ENCODE results near the gene CRYGN. TPM values are rescaled to one million over a fixed set of nuclear protein-coding genes. Genes with fewer than 3 reads are reported as not detected.

CRYGN gene
- total and polyA plus RNA-seq, 4 donors, result under 0.01 to 0.02 TPM; not detected in 2

GRCh38 chr7:151415375-151416105, 24.4 kb downstream of the CRYGN start:
- Histone ChIP-seq H3K4me1 (ENCODE audit: control insufficient read depth in 4 of 4, insufficient read depth in 4 of 4, low read length in 3 of 4) (peaks cover 0 to 6% (median 2%) of the 10 kb centered on the region in 4 donors), H3K9ac (ENCODE audit: low read depth in 1 of 2, low read length in 2 of 2) (no peak overlapping the region), H3K27ac (ENCODE audit: low read depth in 1 of 2, low read length in 2 of 2) (no peak overlapping the region), H3K4me3 (ENCODE audit: low read depth in 1 of 3, low read length in 3 of 3) (no peak overlapping the region), H3K36me3 (ENCODE audit: control insufficient read depth in 4 of 4, insufficient read depth in 3 of 4, low read depth in 1 of 4, low read length in 3 of 4) (no peaks in the 10 kb centered on the region), H3K27me3 (ENCODE audit: control insufficient read depth in 4 of 4, insufficient read depth in 4 of 4, low read length in 3 of 4) (no peaks in the 10 kb centered on the region), H3K9me3 (ENCODE audit: control insufficient read depth in 4 of 4, low read length in 3 of 4) (peaks cover 0 to 6% (median 0%) of the 10 kb centered on the region in 4 donors)
- TF ChIP-seq REST (IDR thresholded peaks at IDR 0.05), result peak; percentile 51
- TF ChIP-seq RAD21 (IDR thresholded peaks at IDR 0.05), result no peak
- no peak for TF ChIP-seq EGR1 (IDR thresholded peaks at IDR 0.05; ENCODE audit: low read depth in 2 of 2)
- peak; percentile 72 for TF ChIP-seq YY1 (IDR thresholded peaks at IDR 0.05)
- TF ChIP-seq TAF1 (conservative IDR thresholded peaks at IDR 0.05), result no peak
- TF ChIP-seq MAX (IDR thresholded peaks at IDR 0.05), result peak; percentile 52
- peak in 1 of 2 donors; percentile 54 for TF ChIP-seq GABPA (IDR thresholded peaks at IDR 0.05 in 1 of 2, conservative IDR thresholded peaks at IDR 0.05 in 1 of 2)
- TF ChIP-seq RXRA (IDR thresholded peaks at IDR 0.05), result peak in 1 of 2 donors; percentile 83
- TF ChIP-seq ZBTB33 (IDR thresholded peaks at IDR 0.05), result peak; percentile 65
- TF ChIP-seq HNF4A (conservative IDR thresholded peaks at IDR 0.05), result peak in 1 of 2 donors; percentile 65
- no peak for TF ChIP-seq HNF4G (IDR thresholded peaks at IDR 0.05)
- peak; percentile 85 for TF ChIP-seq FOXA1 (IDR thresholded peaks at IDR 0.05)
- TF ChIP-seq SP1 (IDR thresholded peaks at IDR 0.05), result peak; percentile 51
- TF ChIP-seq ATF3 (IDR thresholded peaks at IDR 0.05), result peak; percentile 78
- no peak for TF ChIP-seq NR2F2 (IDR thresholded peaks at IDR 0.05)
- TF ChIP-seq CTCF (IDR thresholded peaks at IDR 0.05; ENCODE audit: low read depth, low read length, missing input control), result no peak
- peak; percentile 92 for TF ChIP-seq FOXA2 (IDR thresholded peaks at IDR 0.05)
- peak; percentile 18 to 83 for TF ChIP-seq JUND (IDR thresholded peaks at IDR 0.05)
- no peak for DNase-seq (ENCODE audit: low spot score)
- 28% methylated on average over 3 of the region's 3 CpGs for WGBS

Data from liver (tissue), 9 donors.